GM12878 (cell line): Measurements from ENCODE around the gene ABCA2. TPM values are rescaled to one million over a fixed set of nuclear protein-coding genes. Genes with fewer than 3 reads are reported as not detected.

Experiments used
- ATAC-seq: fragments of 200-7000 bp; cut with Tn5 transposase; 3 replicates; pipeline ENCODE4 v1.9.1; 2020; ENCODE audit warnings: mild to moderate bottlenecking, moderate library complexity
- BruUV-seq: library from RNA; stranded (reverse); fragments of 400-500 nt; replicated peaks from 2 replicates; lab custom pipeline; 2021; lab: Mats Ljungman, UMichigan
- CTCF ChIA-PET: fragments of 300-600 bp; sonication (Branson Sonifier 250); formaldehyde crosslinking; extraction: SDS; loops from one replicate; lab custom pipeline; 2021; ENCODE audit warnings: inconsistent platforms; lab: Yijun Ruan, JAX
- POLR2A ChIA-PET: fragments of 350-600 bp; formaldehyde crosslinking; extraction: SDS; loops from one replicate; lab custom pipeline; 2021; ENCODE audit warnings: inconsistent platforms; lab: Charles Lee
- RAD21 ChIA-PET: fragments of 300-600 bp; sonication (Branson Sonifier 250); formaldehyde crosslinking; loops from one replicate; lab custom pipeline; 2023; ENCODE audit warnings: antibody characterized with exemption; ENCODE audit not compliant: unreplicated experiment; lab: Charles Lee
- SMC1A ChIA-PET: fragments of 300-600 bp; sonication (Branson Sonifier 250); formaldehyde crosslinking; loops from one replicate; lab custom pipeline; 2023; ENCODE audit not compliant: unreplicated experiment, uncharacterized antibody; lab: Charles Lee
- DNase-seq: peaks from one replicate; pipeline ENCODE4 v3.0.0-alpha.2; 2011; ENCODE audit warnings: low read depth, low spot score
- FAIRE-seq: peaks from 3 replicates; lab custom pipeline; 2011; peaks lifted over from hg19 to GRCh38; lab: Jason Lieb, UNC
- H2AFZ ChIP-seq: 2 replicates; pipeline ENCODE4 v1.6.0; 2011; ENCODE audit warnings: low read depth, low read length, control low read depth; ENCODE audit not compliant: control insufficient read depth
- H3K27ac ChIP-seq: 2 replicates; pipeline ENCODE4 v1.5.1; 2011; ENCODE audit warnings: control low read depth; ENCODE audit not compliant: control insufficient read depth, insufficient read depth
- H3K27me3 ChIP-seq, 2 experiments: replicated peaks in 1 of 2; 2 replicates each; pipeline versions ENCODE4 v1.6.0 to v1.6.1; 2011; ENCODE audit warnings: low read length in 1 of 2; ENCODE audit not compliant: control insufficient read depth in 2 of 2, insufficient read depth in 2 of 2
- H3K36me3 ChIP-seq, 2 experiments: 2 replicates each; pipeline ENCODE4 v1.5.1; 2011; ENCODE audit warnings: low read length in 1 of 2; ENCODE audit not compliant: control insufficient read depth in 2 of 2, insufficient read depth in 2 of 2
- H3K4me1 ChIP-seq: 2 replicates; pipeline ENCODE4 v1.6.1; 2011; ENCODE audit warnings: mild to moderate bottlenecking, low read length, moderate library complexity, mixed read lengths; ENCODE audit not compliant: control insufficient read depth, insufficient read depth
- H3K4me2 ChIP-seq: 2 replicates; pipeline ENCODE4 v1.6.0; 2011; ENCODE audit warnings: control low read depth; ENCODE audit not compliant: control insufficient read depth, insufficient read depth
- H3K4me3 ChIP-seq: fragments of 200-600 bp; sonication (generic); 2 replicates; pipeline ENCODE4 v1.5.1; 2016
- H3K79me2 ChIP-seq: 2 replicates; pipeline ENCODE4 v1.6.0; 2011; ENCODE audit warnings: low read length; ENCODE audit not compliant: control insufficient read depth, insufficient read depth
- H3K9ac ChIP-seq: 2 replicates; pipeline ENCODE4 v1.8.0; 2011; ENCODE audit warnings: low read length, control low read depth, mixed read lengths; ENCODE audit not compliant: control insufficient read depth, insufficient read depth
- H3K9me3 ChIP-seq: replicated peaks from 3 replicates; pipeline ENCODE4 v1.5.1; 2011; ENCODE audit warnings: mild to moderate bottlenecking, low read length; ENCODE audit not compliant: control insufficient read depth, insufficient read depth
- H4K20me1 ChIP-seq: 2 replicates; pipeline ENCODE4 v1.6.0; 2011; ENCODE audit not compliant: control insufficient read depth, insufficient read depth
- ATF2 ChIP-seq: IDR thresholded peaks from 2 replicates; pipeline ENCODE4 v1.6.1; 2012; ENCODE audit warnings: low read length, inconsistent platforms
- ATF3 ChIP-seq: IDR thresholded peaks from 2 replicates; pipeline ENCODE4 v1.6.1; 2011; ENCODE audit warnings: low read depth, mild to moderate bottlenecking, low read length, moderate library complexity, borderline replicate concordance; ENCODE audit errors: extremely low read depth
- CHD4 ChIP-seq: fragments of 200-600 bp; sonication (generic); IDR thresholded peaks from 2 replicates; pipeline ENCODE4 v1.6.1; 2016; ENCODE audit warnings: mild to moderate bottlenecking
- ESRRA ChIP-seq: IDR thresholded peaks from 2 replicates; pipeline ENCODE4 v1.6.1; 2012; ENCODE audit warnings: mild to moderate bottlenecking, low read length, improper control_type of control experiment
- HSF1 ChIP-seq: fragments of 150-350 bp; IDR thresholded peaks from 2 replicates; pipeline ENCODE4 v1.6.1; 2014; ENCODE audit warnings: mild to moderate bottlenecking, low read depth, low read length
- JUNB ChIP-seq: IDR thresholded peaks from 2 replicates; pipeline ENCODE4 v1.6.1; 2016; ENCODE audit warnings: antibody characterized with exemption, mild to moderate bottlenecking
- PBX3 ChIP-seq: IDR thresholded peaks from 2 replicates; pipeline ENCODE4 v1.6.1; 2011; ENCODE audit warnings: mild to moderate bottlenecking, low read depth, low read length, moderate library complexity; ENCODE audit not compliant: insufficient replicate concordance
- TCF3 ChIP-seq: IDR thresholded peaks from 2 replicates; pipeline ENCODE4 v1.6.1; 2012; ENCODE audit warnings: low read depth, mild to moderate bottlenecking, low read length, borderline replicate concordance; ENCODE audit not compliant: insufficient read depth
- WRNIP1 ChIP-seq: IDR thresholded peaks from 2 replicates; pipeline ENCODE4 v1.6.1; 2011; ENCODE audit warnings: low read depth, low read length, improper control_type of control experiment, borderline replicate concordance
- ZNF622 ChIP-seq: fragments of 450-650 bp; IDR thresholded peaks from 2 replicates; pipeline ENCODE4 v1.6.1; 2017; ENCODE audit warnings: mild to moderate bottlenecking, inconsistent platforms
- WGBS: methylation state at CpG from one replicate; pipeline ENCODE4 v1.1.6; 2016; ENCODE audit warnings: low lambda C conversion rate; ENCODE audit not compliant: insufficient replicate concordance, insufficient coverage; ENCODE audit errors: missing lambda C conversion rate; 5-methylcytosine and 5-hydroxymethylcytosine counted together
- in situ Hi-C: fragments of 300-500 bp; cut with MboI; formaldehyde crosslinking; loops from 9 replicates; pipeline ENCODE4 v1.14.3; 2018; ENCODE audit warnings: mixed read lengths
- intact Hi-C: fragments of 100-400 bp; cut with micrococcal nuclease; formaldehyde crosslinking; loops from one replicate; pipeline ENCODE4 v1.14.2; 2022; ENCODE audit not compliant: unreplicated experiment
- polyA plus RNA-seq, 11 experiments: library from polyadenylated mRNA; depleted of rRNA in 4 of 11; unstranded in 6 of 11; stranded (reverse) in 5 of 11; fragments of >200 nt; fragmentation: Nextera tagmentation in 4 of 11; fragmentation: Illumina TruSeq in 1 of 11; extraction: Ambion mirVana in 4 of 11; extraction: Trizol in 1 of 11; gene quantifications; 1 replicate in 1 of 11; 2 replicates in 10 of 11; pipeline versions ENCODE4 v1.2.1 to v1.2.3, GENCODE V29; 2011 to 2016; ENCODE audit warnings: inconsistent platforms in 2 of 11, missing spikeins in 2 of 11, low read depth in 1 of 11
- total RNA-seq, 4 experiments: library from RNA; depleted of rRNA in 3 of 4; stranded (reverse); fragments of >200 nt in 3 of 4; fragmentation: Illumina TruSeq in 1 of 4; extraction: Trizol in 1 of 4; gene quantifications; 2 replicates each; pipeline versions ENCODE4 v1.2.1 to v1.2.3, GENCODE V29; 2013 to 2021

Gene ABCA2
- total and polyA plus RNA-seq, 10 of the 15 experiments (the other 5 are each of a cell fraction or from before 2014, with no cell fraction given): 0.13 to 2.6 (median 0.71) TPM; not detected in 2

GRCh38 chr9:136962701-136963248 is 65.3 kb downstream of the ABCA2 start:
- no peaks in the 10 kb centered on the region for H3K9me3 ChIP-seq
- DNase-seq (no peak), FAIRE-seq (no peak), ATAC-seq (peak; percentile 20; the same call in 1 of the 3 replicates)
- no peaks in the 10 kb centered on the region for H3K79me2 ChIP-seq
- no peak overlapping the region for H3K9ac ChIP-seq
- in situ Hi-C loops: no loop called here
- BruUV-seq: no TSS peak
- no peaks in the 10 kb centered on the region; the same call in 1 of the 2 replicates for H4K20me1 ChIP-seq
- no peak overlapping the region for H3K27ac ChIP-seq
- ChIA-PET SMC1A (no interaction called here), CTCF (interaction anchor here (1.4 kb wide), 1 partner anchor 18 kb away, joined by 3 read pairs; the partner anchor contains the start of genes C8G and FBXW5), RAD21 (interaction anchor here (0.6 kb wide), 1 partner anchor 226 kb away, joined by 3 read pairs; no protein-coding TSS in a partner anchor), POLR2A (no interaction called here)
- H3K4me3 ChIP-seq: no peak overlapping the region
- peaks cover 7% of the 10 kb centered on the region for H3K4me1 ChIP-seq
- H3K36me3 ChIP-seq: no peaks in the 10 kb centered on the region
- WGBS: 43% methylated on average over 11 of the region's 11 CpGs
- intact Hi-C loops: no loop called here
- no peak for TF ChIP-seq ATF3
- no peak for TF ChIP-seq CHD4
- no peak for TF ChIP-seq TCF3
- TF ChIP-seq ZNF622: no peak
- no peak for TF ChIP-seq JUNB
- H3K4me2 ChIP-seq: no peak overlapping the region
- no peak overlapping the region for H2AFZ ChIP-seq
- H3K27me3 ChIP-seq: no peaks in the 10 kb centered on the region

- Histone ChIP-seq H3K27ac (no peak overlapping the region), H3K9ac (no peak overlapping the region), H3K9me3 (no peaks in the 10 kb centered on the region), H3K4me3 (no peak overlapping the region), H4K20me1 (no peaks in the 10 kb centered on the region; the same call in 1 of the 2 replicates), H2AFZ (no peak overlapping the region), H3K4me2 (no peak overlapping the region), H3K4me1 (peaks cover 7% of the 10 kb centered on the region), H3K79me2 (no peaks in the 10 kb centered on the region), H3K27me3 (no peaks in the 10 kb centered on the region), H3K36me3 (no peaks in the 10 kb centered on the region)
- ChIA-PET CTCF (interaction anchor here (1.4 kb wide), 1 partner anchor 17 kb away, joined by 3 read pairs; the partner anchor contains the start of genes C8G and FBXW5), SMC1A (no interaction called here), POLR2A (no interaction called here), RAD21 (no interaction called here)
- intact Hi-C loops: no loop called here
- BruUV-seq: no TSS peak
- 50% methylated on average over 9 of the region's 9 CpGs for WGBS
- no peak for ATAC-seq
- no peak for DNase-seq
- no peak for FAIRE-seq
- in situ Hi-C loops: no loop called here
- TF ChIP-seq WRNIP1 (no peak), HSF1 (no peak), ESRRA (no peak), PBX3 (no peak), ATF2 (no peak)
These were observed 65.9 kb downstream of the ABCA2 start for GRCh38 chr9:136962163-136962562.
